Ovary (tissue), 1 donor: ENCODE measurements around the gene KCMF1.

Experiments
- EP300 ChIP-seq: sonication (generic); formaldehyde crosslinking; IDR thresholded peaks from one replicate; pipeline ENCODE4 v1.6.1; 2017; ENCODE audit warnings: antibody characterized with exemption
- POLR2A ChIP-seq: fragments of 450-650 bp; IDR thresholded peaks from one replicate; pipeline ENCODE4 v1.6.1; 2017; ENCODE audit warnings: antibody characterized with exemption, mild to moderate bottlenecking, moderate library complexity

- TF ChIP-seq EP300 (no peak), POLR2A (no peak)
These were observed 95.2 kb downstream of the KCMF1 start for GRCh38 chr2:85066006-85066740.
